ENCODE measurements around the gene NCOA1. TPM values are rescaled to one million over a fixed set of nuclear protein-coding genes. Genes with fewer than 3 reads are reported as not detected.

The NCOA1 gene
- total and polyA plus RNA-seq, 2 experiments from 2014 or later = 32.5 to 51.7 TPM

DNA sequence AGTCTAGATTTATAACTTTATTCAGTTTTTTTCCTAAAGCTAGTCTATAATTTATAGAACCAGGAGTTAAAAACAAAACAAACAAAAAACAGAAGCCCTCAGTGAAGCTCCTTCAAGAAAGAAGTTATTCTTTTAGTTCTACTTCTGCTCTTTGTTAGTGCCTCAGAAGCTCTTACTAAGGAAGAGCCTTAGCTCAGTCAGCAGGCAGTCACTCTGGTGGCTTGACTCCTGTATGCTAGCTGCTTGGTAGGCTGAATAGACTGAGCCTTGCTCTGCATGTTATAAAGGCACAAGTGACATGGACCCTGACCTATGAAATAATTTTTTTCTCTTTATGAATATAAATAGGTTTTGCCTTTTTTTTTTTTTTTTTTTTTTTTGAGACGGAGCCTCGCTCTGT lies 24.8 kb downstream of the NCOA1 start:
- peaks cover 18% of the 10 kb centered on the region for H3K4me1 ChIP-seq (ENCODE audit: insufficient read depth)
- TF ChIP-seq EZH2 (IDR thresholded peaks at IDR 0.05; ENCODE audit: borderline replicate concordance) (no peak), EZH2phosphoT487 (IDR thresholded peaks at IDR 0.05; ENCODE audit: low read depth, severe bottlenecking, unreplicated experiment) (no peak)
- no peak overlapping the region for H3K27ac ChIP-seq
- no peaks in the 10 kb centered on the region for H3K9me3 ChIP-seq (ENCODE audit: low read depth)
- no CpG with 5 or more reads among the region's 2 CpGs for WGBS (ENCODE audit: low lambda C conversion rate, missing lambda C conversion rate)
- peaks cover 57% of the 10 kb centered on the region for H4K20me1 ChIP-seq (ENCODE audit: insufficient read depth, poor library complexity, severe bottlenecking)
- H2AFZ ChIP-seq = no peak overlapping the region
- no peak for DNase-seq (ENCODE audit: low spot score)
- H3K36me3 ChIP-seq (replicated peaks; ENCODE audit: insufficient read depth, low read depth) = no peaks in the 10 kb centered on the region
- H3K4me3 ChIP-seq = no peak overlapping the region
- no peak overlapping the region for H3K4me2 ChIP-seq
- H3K79me2 ChIP-seq = peaks cover 91% of the 10 kb centered on the region
- H3K9me2 ChIP-seq (replicated peaks; ENCODE audit: insufficient read depth) = no peaks in the 10 kb centered on the region
- no peaks in the 10 kb centered on the region for H3K27me3 ChIP-seq

DNA sequence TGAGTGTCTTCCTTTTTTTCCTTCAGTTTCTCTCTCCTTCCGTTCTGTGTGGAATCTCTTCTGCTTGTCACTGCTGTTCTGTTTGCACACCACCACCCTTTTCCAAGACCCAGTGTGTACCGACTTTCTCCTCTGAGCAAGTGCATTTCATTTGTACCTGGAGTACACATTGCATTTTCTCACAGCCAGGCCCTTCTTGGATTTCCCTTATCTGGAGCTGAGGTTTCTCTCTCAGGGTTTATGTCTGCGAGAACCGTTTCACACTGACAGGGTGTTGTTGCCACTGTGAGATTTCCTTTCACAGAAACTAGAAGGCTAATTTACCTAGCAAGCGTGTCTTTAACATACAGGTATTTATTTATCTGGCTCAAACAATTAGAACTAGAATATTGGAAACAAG lies 26.2 kb downstream of the NCOA1 start:
- Histone ChIP-seq H3K4me1 (ENCODE audit: insufficient read depth) (peaks cover 8% of the 10 kb centered on the region), H3K36me3 (replicated peaks; ENCODE audit: insufficient read depth, low read depth) (no peaks in the 10 kb centered on the region), H2AFZ (no peak overlapping the region), H3K9me3 (ENCODE audit: low read depth) (no peaks in the 10 kb centered on the region), H3K27ac (peak overlapping the region; percentile 2), H3K9me2 (replicated peaks; ENCODE audit: insufficient read depth) (no peaks in the 10 kb centered on the region), H3K27me3 (no peaks in the 10 kb centered on the region), H3K79me2 (peaks cover 91% of the 10 kb centered on the region), H3K4me2 (peak overlapping the region; percentile 30), H3K4me3 (no peak overlapping the region), H4K20me1 (ENCODE audit: insufficient read depth, poor library complexity, severe bottlenecking) (peaks cover 54% of the 10 kb centered on the region)
- peak; percentile 24 for DNase-seq (ENCODE audit: low spot score)
- no peak for TF ChIP-seq EZH2phosphoT487 (IDR thresholded peaks at IDR 0.05; ENCODE audit: low read depth, severe bottlenecking, unreplicated experiment)
- TF ChIP-seq, protein P1, sequence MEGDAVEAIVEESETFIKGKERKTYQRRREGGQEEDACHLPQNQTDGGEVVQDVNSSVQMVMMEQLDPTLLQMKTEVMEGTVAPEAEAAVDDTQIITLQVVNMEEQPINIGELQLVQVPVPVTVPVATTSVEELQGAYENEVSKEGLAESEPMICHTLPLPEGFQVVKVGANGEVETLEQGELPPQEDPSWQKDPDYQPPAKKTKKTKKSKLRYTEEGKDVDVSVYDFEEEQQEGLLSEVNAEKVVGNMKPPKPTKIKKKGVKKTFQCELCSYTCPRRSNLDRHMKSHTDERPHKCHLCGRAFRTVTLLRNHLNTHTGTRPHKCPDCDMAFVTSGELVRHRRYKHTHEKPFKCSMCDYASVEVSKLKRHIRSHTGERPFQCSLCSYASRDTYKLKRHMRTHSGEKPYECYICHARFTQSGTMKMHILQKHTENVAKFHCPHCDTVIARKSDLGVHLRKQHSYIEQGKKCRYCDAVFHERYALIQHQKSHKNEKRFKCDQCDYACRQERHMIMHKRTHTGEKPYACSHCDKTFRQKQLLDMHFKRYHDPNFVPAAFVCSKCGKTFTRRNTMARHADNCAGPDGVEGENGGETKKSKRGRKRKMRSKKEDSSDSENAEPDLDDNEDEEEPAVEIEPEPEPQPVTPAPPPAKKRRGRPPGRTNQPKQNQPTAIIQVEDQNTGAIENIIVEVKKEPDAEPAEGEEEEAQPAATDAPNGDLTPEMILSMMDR (IDR thresholded peaks at IDR 0.05; ENCODE audit: poor library complexity) = no peak
- no peak for TF ChIP-seq EZH2 (IDR thresholded peaks at IDR 0.05; ENCODE audit: borderline replicate concordance)
- 45% methylated on average over 5 of the region's 5 CpGs for WGBS (ENCODE audit: low lambda C conversion rate, missing lambda C conversion rate)

DNA sequence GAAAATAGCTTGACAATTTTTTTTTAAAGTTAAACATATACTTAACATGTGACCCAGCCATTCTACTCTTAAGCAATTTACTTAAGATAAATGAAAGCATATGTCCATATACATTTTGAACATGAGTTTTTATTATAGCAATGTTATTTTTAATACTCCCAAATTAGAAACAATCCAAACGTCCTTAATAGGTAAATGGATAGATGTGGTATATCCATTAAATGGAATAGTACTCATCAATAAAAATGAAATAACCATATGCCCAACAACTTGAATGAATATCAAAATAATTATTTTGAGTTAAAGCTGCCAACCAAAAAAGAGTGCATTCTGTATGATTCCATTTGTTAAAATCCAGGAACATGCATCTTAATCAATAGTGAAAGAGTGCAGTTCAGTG lies 29.1 kb downstream of the NCOA1 start:
- Histone ChIP-seq H3K27me3 (no peaks in the 10 kb centered on the region), H3K4me2 (no peak overlapping the region), H3K4me1 (ENCODE audit: insufficient read depth) (peaks cover 4% of the 10 kb centered on the region), H3K27ac (no peak overlapping the region), H3K79me2 (peaks cover 88% of the 10 kb centered on the region), H4K20me1 (ENCODE audit: insufficient read depth, poor library complexity, severe bottlenecking) (peaks cover 40% of the 10 kb centered on the region), H2AFZ (no peak overlapping the region), H3K9me2 (replicated peaks; ENCODE audit: insufficient read depth) (no peaks in the 10 kb centered on the region), H3K36me3 (replicated peaks; ENCODE audit: insufficient read depth, low read depth) (no peaks in the 10 kb centered on the region), H3K4me3 (no peak overlapping the region), H3K9me3 (ENCODE audit: low read depth) (no peaks in the 10 kb centered on the region)
- no peak for TF ChIP-seq EZH2phosphoT487 (IDR thresholded peaks at IDR 0.05; ENCODE audit: low read depth, severe bottlenecking, unreplicated experiment)
- TF ChIP-seq, protein P1 (IDR thresholded peaks at IDR 0.05; ENCODE audit: poor library complexity) = no peak
- TF ChIP-seq EZH2 (IDR thresholded peaks at IDR 0.05; ENCODE audit: borderline replicate concordance) = no peak
- 87% methylated on average over 1 of the region's 1 CpG for WGBS (ENCODE audit: low lambda C conversion rate, missing lambda C conversion rate)
- no peak for DNase-seq (ENCODE audit: low spot score)

DNA sequence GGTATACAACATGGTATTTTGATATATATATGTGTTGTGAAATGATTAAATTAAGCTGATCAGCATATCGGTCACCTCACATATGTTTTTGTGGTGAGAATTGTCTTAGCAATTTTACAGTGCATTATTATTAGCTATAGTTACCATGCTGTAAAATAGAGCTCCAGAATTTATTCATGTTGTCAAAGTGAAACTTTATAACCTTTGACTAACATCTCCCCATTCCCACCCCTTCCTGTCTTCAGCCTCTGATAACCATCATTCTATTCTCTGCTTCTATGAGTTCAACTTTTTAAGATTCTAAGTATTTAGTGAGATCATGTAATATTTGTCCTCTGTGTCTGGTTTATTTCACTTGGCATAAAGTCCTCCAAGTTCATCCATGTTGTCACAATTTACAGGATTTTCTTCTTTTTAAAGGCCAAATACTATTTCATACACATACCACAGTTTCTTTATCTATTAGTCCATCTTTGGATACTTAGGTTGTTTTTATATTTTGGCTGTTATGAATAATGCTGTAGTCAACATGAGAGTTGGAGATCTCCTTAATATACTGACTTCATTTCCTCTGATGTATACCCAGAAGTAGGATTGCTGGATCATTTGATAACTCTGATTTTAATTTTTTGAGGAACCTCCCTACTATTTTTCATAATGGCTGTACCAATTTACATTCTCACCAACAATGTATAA lies 30.3 kb downstream of the NCOA1 start:
- Histone ChIP-seq H3K9me2 (replicated peaks; ENCODE audit: insufficient read depth) (no peaks in the 10 kb centered on the region), H3K79me2 (peaks cover 92% of the 10 kb centered on the region), H3K4me3 (no peak overlapping the region), H3K36me3 (replicated peaks; ENCODE audit: insufficient read depth, low read depth) (no peaks in the 10 kb centered on the region), H4K20me1 (ENCODE audit: insufficient read depth, poor library complexity, severe bottlenecking) (peaks cover 48% of the 10 kb centered on the region), H3K4me1 (ENCODE audit: insufficient read depth) (peaks cover 4% of the 10 kb centered on the region), H3K9me3 (ENCODE audit: low read depth) (no peaks in the 10 kb centered on the region), H2AFZ (no peak overlapping the region), H3K27me3 (no peaks in the 10 kb centered on the region), H3K27ac (no peak overlapping the region), H3K4me2 (no peak overlapping the region)
- 97% methylated on average over 1 of the region's 1 CpG for WGBS (ENCODE audit: low lambda C conversion rate, missing lambda C conversion rate)
- no peak for DNase-seq (ENCODE audit: low spot score)
- TF ChIP-seq, protein P1 (IDR thresholded peaks at IDR 0.05; ENCODE audit: poor library complexity) = no peak
- TF ChIP-seq EZH2 (IDR thresholded peaks at IDR 0.05; ENCODE audit: borderline replicate concordance) (no peak), EZH2phosphoT487 (IDR thresholded peaks at IDR 0.05; ENCODE audit: low read depth, severe bottlenecking, unreplicated experiment) (no peak)
